A549 (cell line): ENCODE data around the gene RGSL1.

ENCODE experiments used
- CHD4 ChIP-seq: fragments of 200-600 bp; sonication (generic); IDR thresholded peaks from 2 replicates; pipeline ENCODE4 v1.6.1; 2016; ENCODE audit warnings: antibody characterized with exemption, mild to moderate bottlenecking, borderline replicate concordance
- EP300 ChIP-seq, 2 experiments: fragments of >200 bp; sonication (Bioruptor Twin); formaldehyde crosslinking; IDR thresholded peaks; 2 replicates in 1 of 2; 3 replicates in 1 of 2; pipeline ENCODE4 v1.6.1; 2016 to 2017
- MAFK ChIP-seq: fragments of 450-650 bp; IDR thresholded peaks from 2 replicates; pipeline ENCODE4 v1.6.1; 2014; ENCODE audit not compliant: partially characterized antibody
- MAX ChIP-seq: IDR thresholded peaks from 2 replicates; pipeline ENCODE4 v1.6.1; 2012
- POLR2A ChIP-seq: IDR thresholded peaks from 2 replicates; pipeline ENCODE4 v1.6.1; 2012; ENCODE audit warnings: mild to moderate bottlenecking, low read length
- RCOR1 ChIP-seq: fragments of 150-350 bp; IDR thresholded peaks from 2 replicates; pipeline ENCODE4 v1.6.1; 2014; ENCODE audit warnings: antibody characterized with exemption, low read length, low read depth
- TF ChIP-seq, protein P1 (sequence below): fragments of >200 bp; sonication (Bioruptor Twin); formaldehyde crosslinking; IDR thresholded peaks from 3 replicates; pipeline ENCODE4 v1.5.1; 2016
- TF ChIP-seq, protein P2 (sequence below): fragments of 250-450 bp; sonication (Bioruptor Pico); IDR thresholded peaks from 2 replicates; pipeline ENCODE4 v1.5.0; 2021; ENCODE audit warnings: mild to moderate bottlenecking, moderate library complexity, borderline replicate concordance

DNA sequence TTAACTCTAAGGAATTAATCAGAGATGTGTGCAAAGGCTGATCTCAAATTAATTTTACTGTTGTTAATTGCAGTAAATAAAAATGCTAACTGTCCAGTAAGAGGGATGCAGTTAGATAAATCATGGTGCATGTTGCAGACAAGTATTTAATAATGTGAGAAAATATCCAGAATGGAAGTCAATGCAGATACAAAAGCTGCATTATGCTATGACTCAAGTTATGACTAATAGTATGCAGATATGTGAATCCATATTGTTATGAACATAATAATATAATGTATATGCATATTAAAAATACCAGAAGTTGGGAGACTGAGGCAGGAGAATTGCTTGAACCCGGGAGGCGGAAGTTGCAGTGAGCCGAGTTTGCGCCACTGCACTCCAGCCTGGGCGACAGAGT, 117.7 kb downstream of the RGSL1 start:
- no peak for TF ChIP-seq MAFK
- TF ChIP-seq, protein P1, sequence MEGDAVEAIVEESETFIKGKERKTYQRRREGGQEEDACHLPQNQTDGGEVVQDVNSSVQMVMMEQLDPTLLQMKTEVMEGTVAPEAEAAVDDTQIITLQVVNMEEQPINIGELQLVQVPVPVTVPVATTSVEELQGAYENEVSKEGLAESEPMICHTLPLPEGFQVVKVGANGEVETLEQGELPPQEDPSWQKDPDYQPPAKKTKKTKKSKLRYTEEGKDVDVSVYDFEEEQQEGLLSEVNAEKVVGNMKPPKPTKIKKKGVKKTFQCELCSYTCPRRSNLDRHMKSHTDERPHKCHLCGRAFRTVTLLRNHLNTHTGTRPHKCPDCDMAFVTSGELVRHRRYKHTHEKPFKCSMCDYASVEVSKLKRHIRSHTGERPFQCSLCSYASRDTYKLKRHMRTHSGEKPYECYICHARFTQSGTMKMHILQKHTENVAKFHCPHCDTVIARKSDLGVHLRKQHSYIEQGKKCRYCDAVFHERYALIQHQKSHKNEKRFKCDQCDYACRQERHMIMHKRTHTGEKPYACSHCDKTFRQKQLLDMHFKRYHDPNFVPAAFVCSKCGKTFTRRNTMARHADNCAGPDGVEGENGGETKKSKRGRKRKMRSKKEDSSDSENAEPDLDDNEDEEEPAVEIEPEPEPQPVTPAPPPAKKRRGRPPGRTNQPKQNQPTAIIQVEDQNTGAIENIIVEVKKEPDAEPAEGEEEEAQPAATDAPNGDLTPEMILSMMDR = no peak
- no peak for TF ChIP-seq EP300 (IDR thresholded peaks at IDR 0.05)
- no peak for TF ChIP-seq MAX
- TF ChIP-seq CHD4 = no peak
- TF ChIP-seq, protein P2, sequence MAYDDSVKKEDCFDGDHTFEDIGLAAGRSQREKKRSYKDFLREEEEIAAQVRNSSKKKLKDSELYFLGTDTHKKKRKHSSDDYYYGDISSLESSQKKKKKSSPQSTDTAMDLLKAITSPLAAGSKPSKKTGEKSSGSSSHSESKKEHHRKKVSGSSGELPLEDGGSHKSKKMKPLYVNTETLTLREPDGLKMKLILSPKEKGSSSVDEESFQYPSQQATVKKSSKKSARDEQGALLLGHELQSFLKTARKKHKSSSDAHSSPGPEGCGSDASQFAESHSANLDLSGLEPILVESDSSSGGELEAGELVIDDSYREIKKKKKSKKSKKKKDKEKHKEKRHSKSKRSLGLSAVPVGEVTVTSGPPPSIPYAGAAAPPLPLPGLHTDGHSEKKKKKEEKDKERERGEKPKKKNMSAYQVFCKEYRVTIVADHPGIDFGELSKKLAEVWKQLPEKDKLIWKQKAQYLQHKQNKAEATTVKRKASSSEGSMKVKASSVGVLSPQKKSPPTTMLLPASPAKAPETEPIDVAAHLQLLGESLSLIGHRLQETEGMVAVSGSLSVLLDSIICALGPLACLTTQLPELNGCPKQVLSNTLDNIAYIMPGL (CRISPR knock-in tag) = no peak
- TF ChIP-seq RCOR1 = no peak
- TF ChIP-seq POLR2A = no peak
